CD4-positive, alpha-beta T cell (primary cell): ENCODE data around the gene KIF21B. TPM values are rescaled to one million over a fixed set of nuclear protein-coding genes. Genes with fewer than 3 reads are reported as not detected.

Experiments used
- ATAC-seq: fragments of 200-7000 bp; cut with Tn5 transposase; one replicate; pipeline ENCODE4 v1.10.0; 2022; ENCODE audit warnings: mild to moderate bottlenecking; ENCODE audit not compliant: poor library complexity
- CTCF ChIA-PET: fragments of 350-600 bp; sonication (Branson Sonifier 250); formaldehyde crosslinking; loops from one replicate; lab custom pipeline; 2021; ENCODE audit warnings: antibody characterized with exemption, inconsistent platforms; lab: Charles Lee
- POLR2A ChIA-PET: fragments of 350-600 bp; sonication (Branson Sonifier 250); formaldehyde crosslinking; loops from one replicate; lab custom pipeline; 2021; ENCODE audit warnings: antibody characterized with exemption, inconsistent platforms; lab: Charles Lee
- DNase-seq, 14 experiments: peaks; one replicate each; pipeline ENCODE4 v3.0.0-alpha.2; 2013 to 2020; ENCODE audit warnings: mixed read lengths in 2 of 14
- H3K27ac ChIP-seq, 2 donors: one replicate each; pipeline versions ENCODE4 v1.5.1 to v1.7.0; 2013; ENCODE audit warnings: low read length in 2 of 2, low read depth in 1 of 2, mild to moderate bottlenecking in 1 of 2
- H3K27me3 ChIP-seq, 2 experiments: 1 replicate in 1 of 2; 2 replicates in 1 of 2; pipeline versions ENCODE4 v1.6.1 to v1.7.0; 2013; ENCODE audit warnings: low read length in 2 of 2, control low read depth in 1 of 2, mild to moderate bottlenecking in 1 of 2, moderate library complexity in 1 of 2; ENCODE audit not compliant: insufficient read depth in 2 of 2, control insufficient read depth in 1 of 2
- H3K36me3 ChIP-seq: one replicate; pipeline ENCODE4 v1.6.1; 2013; ENCODE audit warnings: low read length, control low read depth; ENCODE audit not compliant: insufficient read depth
- H3K4me1 ChIP-seq: one replicate; pipeline ENCODE4 v1.6.1; 2013; ENCODE audit warnings: low read length, control low read depth; ENCODE audit not compliant: insufficient read depth
- H3K4me3 ChIP-seq: one replicate; pipeline ENCODE4 v1.5.1; 2013; ENCODE audit warnings: mild to moderate bottlenecking, low read length, moderate library complexity
- H3K9me3 ChIP-seq, 2 experiments: 1 replicate in 1 of 2; 2 replicates in 1 of 2; pipeline versions ENCODE4 v1.6.1 to v1.7.0; 2013; ENCODE audit warnings: low read length in 2 of 2, mild to moderate bottlenecking in 2 of 2, control low read depth in 1 of 2, moderate library complexity in 1 of 2; ENCODE audit not compliant: control insufficient read depth in 1 of 2, insufficient read depth in 1 of 2
- H3K27ac Mint-ChIP-seq: one replicate; pipeline ENCODE4 v1.8.0; 2020; ENCODE audit warnings: mixed read lengths
- H3K27me3 Mint-ChIP-seq: one replicate; pipeline ENCODE4 v1.8.0; 2021; ENCODE audit warnings: mixed read lengths
- H3K36me3 Mint-ChIP-seq: one replicate; pipeline ENCODE4 v1.8.0; 2021; ENCODE audit warnings: low read depth, mixed read lengths
- H3K4me1 Mint-ChIP-seq: one replicate; pipeline ENCODE4 v1.8.0; 2021; ENCODE audit warnings: low read depth, mixed read lengths
- H3K4me3 Mint-ChIP-seq: one replicate; pipeline ENCODE4 v1.8.0; 2020; ENCODE audit warnings: mild to moderate bottlenecking, mixed read lengths
- H3K9me3 Mint-ChIP-seq: one replicate; pipeline ENCODE4 v1.8.0; 2020; ENCODE audit warnings: mixed read lengths
- intact Hi-C, 2 experiments: fragments of 100-400 bp; cut with DNase I in 1 of 2; cut with micrococcal nuclease in 1 of 2; formaldehyde crosslinking; loops; one replicate each; pipeline versions ENCODE4 v1.15.1 to v1.9.0; 2023 to 2025; cut with DNase I, micrococcal nuclease
- total RNA-seq, 174 experiments: library from RNA in 2 of 174; stranded (reverse) in 2 of 174; gene quantifications; one replicate each; pipeline ENCODE4 v1.2.3 and lab custom pipeline; 2021 to 2026
- TF ChIP-seq, protein P1 (sequence below): fragments of 200-600 bp; IDR thresholded peaks from one replicate; pipeline ENCODE4 v1.8.0; 2022; ENCODE audit warnings: antibody characterized with exemption, mild to moderate bottlenecking

The KIF21B gene
- total RNA-seq, 2 experiments from 2014 or later: 64.5 to 65.4 TPM

DNA sequence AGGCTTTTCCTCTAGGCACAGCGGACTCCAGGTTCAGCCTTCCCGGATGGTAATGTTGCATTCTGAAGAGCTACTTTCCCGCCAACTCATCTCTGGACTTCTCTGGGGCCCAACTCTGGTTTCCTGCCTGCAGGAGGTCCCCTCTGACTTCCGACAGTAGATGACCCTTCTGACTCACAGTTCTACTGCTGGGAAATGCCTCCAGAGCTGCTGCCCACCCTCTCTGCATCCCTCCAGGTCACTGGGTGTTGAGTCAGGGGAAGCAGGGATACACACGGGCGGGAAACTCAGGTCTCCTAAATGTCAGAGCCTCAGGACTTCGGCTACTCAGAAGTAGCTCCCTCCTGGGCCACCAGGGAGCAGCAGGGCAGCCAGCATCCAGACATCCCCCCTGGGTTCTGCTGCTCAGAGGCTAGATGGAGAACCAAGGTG lies 2.1 kb upstream of the KIF21B start:
- ChIA-PET CTCF (interaction anchor here (1.2 to 2.5 kb wide), 4 partner anchors 17 to 89 kb away, joined by 4 to 10 read pairs (median 6); no protein-coding TSS in a partner anchor), POLR2A (interaction anchor here (0.6 to 4.9 kb wide), 2 partner anchors 10 to 149 kb away, joined by 5 to 22 read pairs; no protein-coding TSS in a partner anchor)
- no peaks in the 10 kb centered on the region for H3K36me3 ChIP-seq
- peaks cover 58% of the 10 kb centered on the region for H3K4me1 Mint-ChIP-seq
- TF ChIP-seq, protein P1, sequence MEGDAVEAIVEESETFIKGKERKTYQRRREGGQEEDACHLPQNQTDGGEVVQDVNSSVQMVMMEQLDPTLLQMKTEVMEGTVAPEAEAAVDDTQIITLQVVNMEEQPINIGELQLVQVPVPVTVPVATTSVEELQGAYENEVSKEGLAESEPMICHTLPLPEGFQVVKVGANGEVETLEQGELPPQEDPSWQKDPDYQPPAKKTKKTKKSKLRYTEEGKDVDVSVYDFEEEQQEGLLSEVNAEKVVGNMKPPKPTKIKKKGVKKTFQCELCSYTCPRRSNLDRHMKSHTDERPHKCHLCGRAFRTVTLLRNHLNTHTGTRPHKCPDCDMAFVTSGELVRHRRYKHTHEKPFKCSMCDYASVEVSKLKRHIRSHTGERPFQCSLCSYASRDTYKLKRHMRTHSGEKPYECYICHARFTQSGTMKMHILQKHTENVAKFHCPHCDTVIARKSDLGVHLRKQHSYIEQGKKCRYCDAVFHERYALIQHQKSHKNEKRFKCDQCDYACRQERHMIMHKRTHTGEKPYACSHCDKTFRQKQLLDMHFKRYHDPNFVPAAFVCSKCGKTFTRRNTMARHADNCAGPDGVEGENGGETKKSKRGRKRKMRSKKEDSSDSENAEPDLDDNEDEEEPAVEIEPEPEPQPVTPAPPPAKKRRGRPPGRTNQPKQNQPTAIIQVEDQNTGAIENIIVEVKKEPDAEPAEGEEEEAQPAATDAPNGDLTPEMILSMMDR: no peak
- H3K36me3 Mint-ChIP-seq: peaks cover 6% of the 10 kb centered on the region
- H3K9me3 Mint-ChIP-seq: no peaks in the 10 kb centered on the region
- DNase-seq (peak in 4 of 14 experiments; percentile 18 to 61 (median 38)), ATAC-seq (no peak)
- H3K27me3 ChIP-seq: no peaks in the 10 kb centered on the region
- H3K4me1 ChIP-seq: peaks cover 51% of the 10 kb centered on the region
- peak overlapping the region; percentile 31 for H3K27ac Mint-ChIP-seq
- H3K27me3 Mint-ChIP-seq: no peaks in the 10 kb centered on the region
- H3K4me3 ChIP-seq: no peak overlapping the region
- H3K4me3 Mint-ChIP-seq: peak overlapping the region; percentile 68
- H3K9me3 ChIP-seq: no peaks in the 10 kb centered on the region
- H3K27ac ChIP-seq: no peak overlapping the region
- intact Hi-C loops: loop anchor here (2.0 to 10.0 kb wide), 4 partner anchors 17 to 611 kb away; partner anchors contain the start of genes CACNA1S (in 1 of the 2), KIF14 (in 1 of the 2) and ZNF281 (in 1 of the 2)

DNA sequence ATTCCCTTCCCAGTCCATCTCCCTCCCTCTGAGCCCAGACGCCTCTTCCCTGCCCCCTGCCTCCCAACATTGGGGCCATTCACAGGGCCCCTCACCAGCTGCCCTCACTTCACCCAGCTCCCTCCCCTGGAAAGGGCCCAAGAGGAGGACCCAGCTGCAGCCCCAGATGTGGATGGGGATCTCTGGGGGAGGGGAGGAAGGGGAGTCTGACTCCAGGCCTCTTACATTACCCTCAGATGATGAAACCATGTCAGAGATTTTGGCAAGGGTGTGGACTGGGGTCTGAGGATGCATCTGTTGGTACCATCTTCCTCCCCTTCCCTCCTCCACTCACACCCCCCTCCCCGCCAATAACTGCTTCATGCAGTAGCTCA lies 1.1 kb upstream of the KIF21B start:
- CTCF ChIA-PET: interaction anchor here (1.0 to 2.5 kb wide), 5 partner anchors 18 to 95 kb away, joined by 3 to 10 read pairs (median 5); no protein-coding TSS in a partner anchor
- H3K4me3 Mint-ChIP-seq: peak overlapping the region; percentile 68
- H3K27me3 Mint-ChIP-seq: no peaks in the 10 kb centered on the region
- POLR2A ChIA-PET: interaction anchor here (0.6 to 4.9 kb wide), 5 partner anchors 10 to 355 kb away, joined by 3 to 22 read pairs (median 6); partner anchors contain the start of genes DDX59 and TMEM9
- H3K27ac Mint-ChIP-seq: peak overlapping the region; percentile 61
- peaks cover 68% of the 10 kb centered on the region for H3K4me1 Mint-ChIP-seq
- Histone ChIP-seq H3K36me3 (no peaks in the 10 kb centered on the region), H3K27me3 (no peaks in the 10 kb centered on the region), H3K4me1 (peaks cover 61% of the 10 kb centered on the region), H3K27ac (no peak overlapping the region), H3K4me3 (no peak overlapping the region), H3K9me3 (no peaks in the 10 kb centered on the region)
- peaks cover 6% of the 10 kb centered on the region for H3K36me3 Mint-ChIP-seq
- no peaks in the 10 kb centered on the region for H3K9me3 Mint-ChIP-seq
- ATAC-seq (no peak), DNase-seq (peak in 1 of 14 experiments; percentile 24)
- intact Hi-C loops: loop anchor here (2.0 to 10.0 kb wide), 6 partner anchors 18 to 610 kb away; partner anchors contain the start of genes CACNA1S (in 1 of the 2), CAMSAP2 (in 1 of the 2), DDX59 (in 1 of the 2) and ZNF281 (in 1 of the 2)
- TF ChIP-seq, protein P1: no peak

DNA sequence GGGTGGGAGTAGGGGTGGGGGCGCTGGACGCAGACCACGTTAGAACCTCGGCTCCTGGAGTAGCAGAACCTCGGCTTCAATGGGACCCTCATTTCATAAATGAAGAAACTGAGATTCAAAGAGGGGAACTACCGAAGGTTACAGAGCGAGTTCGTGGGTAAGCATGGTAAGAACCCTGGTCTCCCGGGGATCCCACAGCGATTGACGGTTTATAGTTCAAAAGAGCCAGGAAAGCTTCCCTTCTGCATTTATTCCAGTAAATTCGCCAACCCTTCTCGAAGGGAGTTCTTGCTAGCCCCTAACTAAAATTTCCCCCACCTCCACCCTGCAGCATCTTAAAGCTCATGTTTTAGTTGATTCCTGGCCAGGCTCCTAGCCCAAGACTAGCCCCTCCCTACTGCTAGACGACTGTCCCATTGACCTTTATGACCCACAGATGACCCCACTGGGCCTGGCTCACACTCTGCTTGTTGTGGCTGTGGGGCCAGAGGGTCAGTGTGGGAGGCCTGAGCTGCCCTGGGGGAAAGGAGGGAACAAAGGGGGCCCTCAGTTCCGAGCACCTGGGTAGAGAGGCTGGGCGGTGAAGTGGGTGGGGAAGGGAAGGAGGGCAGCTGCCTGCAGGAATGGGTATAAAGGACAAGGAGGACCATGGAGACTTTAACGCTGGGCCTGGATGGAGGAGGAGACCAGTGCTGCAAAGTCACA lies 558 bp upstream of the KIF21B start:
- H3K27me3 ChIP-seq: no peaks in the 10 kb centered on the region
- H3K27ac ChIP-seq: no peak overlapping the region
- Mint-ChIP-seq H3K4me3 (peak overlapping the region; percentile 68), H3K27ac (peak overlapping the region; percentile 61), H3K27me3 (no peaks in the 10 kb centered on the region), H3K9me3 (no peaks in the 10 kb centered on the region), H3K4me1 (peaks cover 73% of the 10 kb centered on the region), H3K36me3 (peaks cover 6% of the 10 kb centered on the region)
- CTCF ChIA-PET: interaction anchor here (1.0 to 2.1 kb wide), 4 partner anchors 44 to 95 kb away, joined by 3 to 7 read pairs (median 4); no protein-coding TSS in a partner anchor
- no peaks in the 10 kb centered on the region for H3K36me3 ChIP-seq
- H3K4me3 ChIP-seq: no peak overlapping the region
- POLR2A ChIA-PET: interaction anchor here (0.6 to 4.9 kb wide), 6 partner anchors 9 to 354 kb away, joined by 3 to 22 read pairs (median 7); partner anchors contain the start of genes DDX59 and TMEM9
- ATAC-seq (no peak), DNase-seq (peak in 1 of 14 experiments; percentile 28)
- peaks cover 66% of the 10 kb centered on the region for H3K4me1 ChIP-seq
- TF ChIP-seq, protein P1: no peak
- intact Hi-C loops: loop anchor here (1.0 to 10.0 kb wide), 7 partner anchors 19 to 609 kb away; partner anchors contain the start of genes CACNA1S (in 1 of the 2), CAMSAP2 (in 1 of the 2), DDX59 (in 1 of the 2) and ZNF281 (in 1 of the 2)
- no peaks in the 10 kb centered on the region for H3K9me3 ChIP-seq
